Right lobe of liver (tissue), 4 donors: ENCODE data around the gene DGKE.

Experiments
- POLR2A ChIP-seq: fragments of 450-650 bp; IDR thresholded peaks from one replicate; pipeline ENCODE4 v1.6.1; 2017; ENCODE audit warnings: antibody characterized with exemption, mild to moderate bottlenecking
- TF ChIP-seq, protein P1 (sequence below), 4 donors: fragments of 200-600 bp in 3 of 4; fragments of 450-650 bp in 1 of 4; IDR thresholded peaks; one replicate each; pipeline versions ENCODE4 v1.5.1 to v1.8.0; 2016 to 2022; ENCODE audit warnings: antibody characterized with exemption in 4 of 4, mild to moderate bottlenecking in 2 of 4
- donor health status: DM: no; HTN: no; CAD: no.
- donor health status: DM: no; HTN: no; CAD: no.
- donor health status: DM: no; HTN: yes; CAD: no.

DNA sequence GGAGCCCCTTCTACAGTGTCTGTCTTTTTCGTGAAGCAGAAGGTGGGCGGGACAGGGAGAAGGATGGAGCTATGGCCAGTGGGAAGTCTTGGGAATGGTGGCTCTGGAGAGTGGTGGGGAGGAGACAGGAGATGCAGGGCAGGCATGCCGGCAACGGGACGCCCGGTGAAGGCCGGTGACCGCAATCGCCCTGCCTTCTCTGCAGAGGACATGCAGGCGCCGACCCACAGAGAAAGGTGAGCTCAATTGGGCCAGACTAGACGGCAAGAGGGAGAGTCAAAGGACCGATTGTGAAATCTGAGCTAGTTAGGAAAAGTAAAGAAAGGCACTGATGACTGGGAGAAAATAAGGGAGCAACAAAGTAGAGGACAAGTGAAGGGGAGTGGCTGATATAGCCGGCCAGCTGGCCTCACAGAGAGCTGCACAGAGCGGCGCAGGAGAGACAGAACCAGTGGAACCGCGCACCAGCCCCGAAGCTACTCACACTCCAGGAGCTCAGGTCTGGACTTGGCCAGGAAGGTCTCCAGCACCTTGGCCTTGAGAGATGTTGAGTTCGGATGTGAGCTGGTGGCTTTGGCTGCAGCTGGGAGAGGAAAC, 61.0 kb downstream of the DGKE start:
- TF ChIP-seq, protein P1, sequence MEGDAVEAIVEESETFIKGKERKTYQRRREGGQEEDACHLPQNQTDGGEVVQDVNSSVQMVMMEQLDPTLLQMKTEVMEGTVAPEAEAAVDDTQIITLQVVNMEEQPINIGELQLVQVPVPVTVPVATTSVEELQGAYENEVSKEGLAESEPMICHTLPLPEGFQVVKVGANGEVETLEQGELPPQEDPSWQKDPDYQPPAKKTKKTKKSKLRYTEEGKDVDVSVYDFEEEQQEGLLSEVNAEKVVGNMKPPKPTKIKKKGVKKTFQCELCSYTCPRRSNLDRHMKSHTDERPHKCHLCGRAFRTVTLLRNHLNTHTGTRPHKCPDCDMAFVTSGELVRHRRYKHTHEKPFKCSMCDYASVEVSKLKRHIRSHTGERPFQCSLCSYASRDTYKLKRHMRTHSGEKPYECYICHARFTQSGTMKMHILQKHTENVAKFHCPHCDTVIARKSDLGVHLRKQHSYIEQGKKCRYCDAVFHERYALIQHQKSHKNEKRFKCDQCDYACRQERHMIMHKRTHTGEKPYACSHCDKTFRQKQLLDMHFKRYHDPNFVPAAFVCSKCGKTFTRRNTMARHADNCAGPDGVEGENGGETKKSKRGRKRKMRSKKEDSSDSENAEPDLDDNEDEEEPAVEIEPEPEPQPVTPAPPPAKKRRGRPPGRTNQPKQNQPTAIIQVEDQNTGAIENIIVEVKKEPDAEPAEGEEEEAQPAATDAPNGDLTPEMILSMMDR (IDR thresholded peaks at IDR 0.05): no peak
- TF ChIP-seq POLR2A: no peak
